Duodenal mucosa (tissue), 2 donors: Measurements from ENCODE around the gene THADA.

Experiments used
- H3K27ac ChIP-seq: one replicate; pipeline ENCODE4 v1.7.0; 2013; ENCODE audit warnings: low read depth, low read length
- H3K27me3 ChIP-seq, 2 donors: one replicate each; pipeline ENCODE4 v1.7.0; 2013; ENCODE audit warnings: low read length in 2 of 2, control low read depth in 1 of 2; ENCODE audit not compliant: insufficient read depth in 2 of 2, control insufficient read depth in 1 of 2
- H3K36me3 ChIP-seq, 2 donors: one replicate each; pipeline ENCODE4 v1.7.0; 2013; ENCODE audit warnings: low read length in 2 of 2, control low read depth in 1 of 2; ENCODE audit not compliant: insufficient read depth in 2 of 2, control insufficient read depth in 1 of 2
- H3K4me1 ChIP-seq, 2 donors: one replicate each; pipeline ENCODE4 v1.7.0; 2013; ENCODE audit warnings: low read length in 2 of 2, control low read depth in 1 of 2; ENCODE audit not compliant: insufficient read depth in 2 of 2, control insufficient read depth in 1 of 2
- H3K4me3 ChIP-seq, 2 donors: one replicate each; pipeline ENCODE4 v1.7.0; 2013; ENCODE audit warnings: low read length in 2 of 2, low read depth in 1 of 2
- H3K9ac ChIP-seq, 2 donors: one replicate each; pipeline ENCODE4 v1.7.0; 2013; ENCODE audit warnings: low read length in 2 of 2, low read depth in 1 of 2
- H3K9me3 ChIP-seq, 2 donors: one replicate each; pipeline ENCODE4 v1.7.0; 2013; ENCODE audit warnings: low read length in 2 of 2, control low read depth in 1 of 2; ENCODE audit not compliant: control insufficient read depth in 1 of 2

THADA gene

DNA sequence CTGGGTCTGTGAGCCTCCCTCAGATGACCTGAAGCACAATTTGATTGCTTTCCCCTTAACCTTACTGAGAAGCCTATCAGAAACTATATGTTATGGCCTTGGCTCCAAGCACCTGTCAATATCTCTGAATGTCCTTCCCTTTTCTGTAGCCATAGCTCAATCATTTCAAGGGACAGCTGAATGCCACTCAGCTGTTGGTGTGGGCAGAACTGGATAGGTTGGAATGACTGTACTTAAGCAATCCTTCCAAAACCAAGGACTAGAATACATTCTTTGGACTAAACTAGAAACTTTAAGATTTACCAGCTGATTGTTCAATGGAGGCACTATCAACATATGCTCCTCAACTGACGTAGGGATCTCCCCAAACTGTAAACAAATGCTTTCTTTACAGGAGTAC lies 159.4 kb downstream of the THADA start:
- Histone ChIP-seq H3K36me3 (no peaks in the 10 kb centered on the region), H3K4me1 (peaks cover 0 to 19% of the 10 kb centered on the region in 2 donors), H3K9ac (no peak overlapping the region), H3K27ac (no peak overlapping the region), H3K4me3 (no peak overlapping the region), H3K27me3 (no peaks in the 10 kb centered on the region), H3K9me3 (no peaks in the 10 kb centered on the region)

DNA sequence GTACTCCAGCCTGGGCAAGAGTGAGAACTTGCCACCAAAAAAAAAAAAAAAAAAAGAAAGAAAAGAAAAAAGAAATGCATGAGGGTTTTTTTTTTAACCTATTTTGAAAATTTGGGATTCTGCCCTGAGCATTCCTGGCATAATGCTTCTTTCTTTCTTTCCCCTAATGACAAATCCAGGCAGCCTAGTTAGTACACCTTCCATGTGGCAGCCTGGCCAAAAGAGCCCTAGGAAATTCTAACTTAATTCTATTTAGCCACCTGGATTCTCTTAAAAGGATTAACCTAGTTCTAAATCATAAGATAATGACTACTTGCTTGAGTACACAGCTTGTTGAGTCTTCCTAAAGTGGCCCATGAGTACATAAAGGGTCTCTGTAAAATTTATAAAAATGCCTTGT lies 160.1 kb downstream of the THADA start:
- Histone ChIP-seq H3K9me3 (no peaks in the 10 kb centered on the region), H3K27me3 (no peaks in the 10 kb centered on the region), H3K36me3 (no peaks in the 10 kb centered on the region), H3K4me1 (peaks cover 0 to 13% of the 10 kb centered on the region in 2 donors), H3K9ac (no peak overlapping the region), H3K4me3 (no peak overlapping the region), H3K27ac (no peak overlapping the region)

DNA sequence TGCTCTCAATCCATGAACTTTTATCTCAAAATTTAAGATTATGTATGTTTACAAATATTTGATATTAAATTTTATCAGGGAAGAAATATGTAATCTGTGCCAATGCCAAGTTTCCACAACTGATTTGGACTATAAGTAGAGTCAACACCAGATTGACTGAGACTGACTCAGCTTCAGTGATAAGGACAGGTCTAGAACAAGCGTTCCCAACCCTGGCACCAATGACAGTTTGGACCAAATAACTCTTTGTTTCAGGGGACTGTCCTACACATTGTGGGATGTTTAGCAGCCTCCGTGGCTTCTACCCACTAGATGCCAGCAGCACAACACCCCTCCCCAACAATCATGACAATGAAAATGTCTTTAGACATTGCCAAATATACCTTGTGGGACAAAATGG lies 165.3 kb downstream of the THADA start:
- H3K27ac ChIP-seq: no peak overlapping the region
- H3K27me3 ChIP-seq: no peaks in the 10 kb centered on the region
- no peak overlapping the region for H3K4me3 ChIP-seq
- peaks cover 18% of the 10 kb centered on the region in 2 donors for H3K4me1 ChIP-seq
- no peaks in the 10 kb centered on the region for H3K36me3 ChIP-seq
- H3K9ac ChIP-seq: no peak overlapping the region
- H3K9me3 ChIP-seq: no peaks in the 10 kb centered on the region

DNA sequence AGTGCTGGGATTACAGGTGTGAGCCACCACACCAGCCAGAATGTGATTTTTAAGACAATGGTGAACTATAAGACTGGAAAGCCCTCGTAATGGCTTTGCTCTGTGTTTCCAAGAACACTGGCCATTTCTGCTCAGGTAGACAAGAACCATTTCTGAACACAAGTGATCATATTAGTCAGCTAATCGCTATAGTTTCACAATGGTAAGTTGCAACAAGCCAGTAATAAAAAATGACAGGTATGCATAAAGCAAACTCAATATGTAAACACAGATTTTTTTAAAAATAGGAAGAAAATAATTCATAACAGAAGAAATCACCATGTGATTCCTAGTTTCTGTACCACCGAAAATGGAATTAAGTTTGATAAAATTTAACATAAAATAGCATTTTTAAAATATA lies 166.5 kb downstream of the THADA start:
- Histone ChIP-seq H3K27ac (no peak overlapping the region), H3K9ac (no peak overlapping the region), H3K4me1 (peaks cover 29% of the 10 kb centered on the region in 2 donors), H3K4me3 (no peak overlapping the region), H3K9me3 (no peaks in the 10 kb centered on the region), H3K27me3 (no peaks in the 10 kb centered on the region), H3K36me3 (no peaks in the 10 kb centered on the region)

DNA sequence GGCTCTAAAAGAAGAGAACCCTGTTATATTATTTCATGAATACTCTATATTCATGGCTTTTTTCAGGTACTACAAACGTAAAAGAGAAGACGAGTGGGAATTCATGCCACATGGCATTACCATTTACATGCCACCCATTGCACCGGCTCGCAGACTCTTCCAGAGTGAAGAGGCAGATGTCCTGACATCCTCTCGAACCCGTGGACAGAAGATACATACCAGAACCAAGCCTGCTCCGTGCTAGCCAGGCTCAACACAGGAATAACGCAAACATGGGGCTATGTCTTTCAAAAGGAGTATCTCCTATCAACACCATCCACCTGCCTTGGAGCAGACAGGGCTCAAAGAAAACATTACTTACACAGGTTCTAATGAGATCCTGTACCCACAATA lies 168.8 kb downstream of the THADA start:
- Histone ChIP-seq H3K4me3 (no peak overlapping the region), H3K9ac (peak overlapping the region in 1 of 2 donors; percentile 33), H3K4me1 (peaks cover 38 to 39% of the 10 kb centered on the region in 2 donors), H3K27me3 (no peaks in the 10 kb centered on the region), H3K9me3 (no peaks in the 10 kb centered on the region), H3K27ac (no peak overlapping the region), H3K36me3 (no peaks in the 10 kb centered on the region)

DNA sequence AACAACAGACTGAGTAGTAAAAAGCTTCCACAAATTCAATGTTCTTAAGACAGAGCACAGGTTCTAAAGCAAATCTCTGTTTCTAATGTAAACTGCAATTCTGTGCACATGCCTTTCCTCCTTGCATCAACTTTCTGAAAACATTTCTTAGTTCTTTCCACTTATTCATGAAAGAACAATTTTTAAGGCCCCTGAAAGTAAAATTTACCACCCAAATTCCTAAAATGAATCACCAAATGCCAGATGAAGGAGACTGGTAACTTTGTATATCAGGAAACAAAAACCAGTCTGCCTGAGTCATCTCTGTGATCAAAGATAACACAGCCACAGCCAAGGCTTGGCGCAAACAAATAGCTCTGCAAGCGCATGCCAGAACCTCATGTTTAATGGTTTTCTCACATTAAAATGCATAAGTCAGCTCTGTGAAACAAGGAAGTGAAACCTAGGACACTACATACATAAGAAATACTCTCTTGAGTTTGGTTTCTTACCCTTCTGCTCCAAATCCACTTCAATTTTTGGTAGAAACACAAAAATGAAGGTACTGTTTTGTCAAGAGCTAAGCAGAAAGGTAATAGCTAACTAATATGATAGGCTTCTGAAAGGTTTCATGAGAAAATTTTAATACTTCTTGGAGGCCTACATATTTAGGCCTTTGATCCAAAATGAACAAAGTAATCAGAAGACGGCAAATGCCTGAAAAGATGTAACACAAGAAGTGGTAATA lies 169.4 kb downstream of the THADA start:
- peak overlapping the region in 1 of 2 donors; percentile 33 for H3K9ac ChIP-seq
- H3K27me3 ChIP-seq: no peaks in the 10 kb centered on the region
- H3K4me1 ChIP-seq: peaks cover 38 to 39% of the 10 kb centered on the region in 2 donors
- H3K4me3 ChIP-seq: no peak overlapping the region
- H3K27ac ChIP-seq: peak overlapping the region; percentile 60
- H3K9me3 ChIP-seq: no peaks in the 10 kb centered on the region
- H3K36me3 ChIP-seq: no peaks in the 10 kb centered on the region

DNA sequence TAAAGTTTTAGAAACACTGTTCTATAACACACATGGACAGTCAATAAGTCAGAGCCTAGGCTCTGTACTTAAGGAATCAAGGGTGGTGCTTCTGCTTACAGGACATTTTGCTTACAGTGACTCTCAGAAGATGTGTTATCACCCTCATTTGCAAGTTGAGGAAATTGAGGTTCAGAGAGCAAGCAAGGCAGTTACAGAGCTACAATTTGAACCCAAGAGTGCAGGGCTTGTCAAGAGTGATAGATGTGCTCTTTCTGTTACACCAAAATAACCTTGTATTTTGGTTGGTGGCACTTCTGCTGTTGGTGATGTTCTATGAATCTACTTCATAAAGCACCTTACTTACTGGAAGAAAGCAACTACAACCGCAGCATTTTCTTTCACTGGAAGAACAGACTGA lies 170.2 kb downstream of the THADA start:
- Histone ChIP-seq H3K4me3 (no peak overlapping the region), H3K27me3 (no peaks in the 10 kb centered on the region), H3K27ac (peak overlapping the region; percentile 65), H3K36me3 (no peaks in the 10 kb centered on the region), H3K4me1 (peaks cover 38 to 39% of the 10 kb centered on the region in 2 donors), H3K9ac (no peak overlapping the region), H3K9me3 (no peaks in the 10 kb centered on the region)

DNA sequence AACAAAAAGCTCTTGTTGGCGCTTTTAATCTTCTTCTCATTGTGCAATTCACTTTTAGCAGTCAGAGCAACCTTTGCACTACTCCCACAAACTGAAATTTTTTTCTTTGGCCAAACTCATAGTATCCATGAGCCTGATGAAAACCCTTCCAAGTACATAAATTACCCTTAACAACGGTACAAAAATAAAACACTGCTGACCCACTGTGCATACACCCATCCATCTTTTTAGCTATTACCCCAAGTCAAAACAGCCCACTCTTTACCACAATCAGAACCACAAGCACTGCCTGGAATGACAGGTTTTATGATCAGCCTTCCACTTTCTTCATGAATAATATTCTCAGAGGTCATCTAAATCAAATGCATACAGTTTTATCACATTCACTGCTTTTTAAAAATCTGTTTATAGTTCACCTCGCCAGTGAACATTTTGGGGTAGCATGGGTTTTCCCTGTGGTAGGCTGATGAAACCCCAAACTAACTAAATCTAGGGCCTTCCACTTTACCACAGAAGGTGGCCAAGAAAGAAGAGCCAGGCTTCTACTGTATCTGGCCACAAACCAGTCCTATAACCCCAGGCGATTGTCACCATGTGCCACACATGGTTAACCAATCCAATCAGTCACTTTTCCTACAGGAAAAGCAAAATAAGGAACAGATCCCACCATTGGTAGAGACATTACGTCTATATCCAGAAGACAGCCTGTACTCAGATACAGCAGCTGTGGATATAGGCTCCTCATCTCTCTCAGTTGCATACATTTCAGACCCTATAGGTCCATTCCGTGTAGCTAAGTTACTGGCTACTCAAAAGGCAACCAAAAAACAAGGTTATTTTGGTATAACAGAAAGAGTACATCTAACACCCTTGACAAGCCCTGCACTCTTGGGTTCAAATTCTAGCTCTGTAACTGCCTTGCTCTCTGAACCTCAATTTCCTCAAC lies 171.3 kb downstream of the THADA start:
- peaks cover 38 to 39% of the 10 kb centered on the region in 2 donors for H3K4me1 ChIP-seq

DNA sequence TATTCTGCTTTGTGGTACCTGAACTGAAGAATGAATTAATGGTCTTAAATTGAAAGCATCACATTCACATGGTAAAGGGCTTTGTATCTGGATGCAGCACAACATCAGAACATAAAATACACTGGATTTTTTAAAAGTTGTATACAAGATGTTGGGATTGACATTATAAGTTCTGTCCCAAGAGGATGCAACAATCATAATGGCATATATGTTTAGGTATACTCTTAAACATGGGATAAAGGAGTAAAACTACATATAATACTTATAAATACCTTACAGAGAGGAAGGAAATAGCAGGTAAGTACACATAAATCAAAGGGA lies 171.9 kb downstream of the THADA start:
- H3K36me3 ChIP-seq: no peaks in the 10 kb centered on the region
- no peak overlapping the region for H3K27ac ChIP-seq
- H3K4me1 ChIP-seq: peaks cover 38 to 39% of the 10 kb centered on the region in 2 donors
- H3K9me3 ChIP-seq: no peaks in the 10 kb centered on the region
- H3K9ac ChIP-seq: no peak overlapping the region
- no peak overlapping the region for H3K4me3 ChIP-seq
- H3K27me3 ChIP-seq: no peaks in the 10 kb centered on the region

More for the DNA sequence above, 171.3 kb downstream of the THADA start:
- H3K9ac ChIP-seq: no peak overlapping the region
- no peaks in the 10 kb centered on the region for H3K36me3 ChIP-seq
- H3K27me3 ChIP-seq: no peaks in the 10 kb centered on the region
- H3K27ac ChIP-seq: no peak overlapping the region
- H3K4me3 ChIP-seq: no peak overlapping the region
- no peaks in the 10 kb centered on the region for H3K9me3 ChIP-seq

DNA sequence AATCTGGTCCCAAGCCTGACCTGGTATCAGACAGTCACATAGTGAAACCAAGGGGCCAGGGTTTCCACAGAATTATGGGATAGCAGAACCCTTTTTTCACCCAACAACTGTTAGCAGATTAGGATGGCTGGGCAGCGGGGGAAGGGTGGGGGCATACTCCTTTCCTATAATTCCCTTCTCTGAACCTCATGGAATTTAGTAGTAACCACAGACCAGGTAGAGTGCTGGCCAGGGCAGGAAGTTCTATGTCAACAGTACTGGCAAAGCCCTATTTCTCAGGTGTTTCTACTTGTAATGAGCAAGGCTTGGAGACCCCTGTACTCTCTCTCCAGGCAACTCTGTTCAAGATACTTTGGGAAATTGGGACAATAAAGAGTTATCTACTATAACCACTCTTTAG lies 174.6 kb downstream of the THADA start:
- Histone ChIP-seq H3K27me3 (no peaks in the 10 kb centered on the region), H3K4me1 (peaks cover 27% of the 10 kb centered on the region in 2 donors), H3K27ac (no peak overlapping the region), H3K4me3 (no peak overlapping the region), H3K9me3 (no peaks in the 10 kb centered on the region), H3K36me3 (no peaks in the 10 kb centered on the region), H3K9ac (no peak overlapping the region)
